Activated naive CD8-positive, alpha-beta T cell treated with anti-CD3 and anti-CD28 coated beads, Interleukin-2, amount 50 U/mL, for 16 hours (primary cell): ENCODE measurements around the gene ERBB2.
"Not testable (repeated sequence)": the region's sequence is repeated elsewhere in the genome, so short reads cannot be mapped to it uniquely, and the experiment has no call there.

Experiments
- DNase-seq: peaks from one replicate; pipeline ENCODE4 v3.0.0-alpha.2; 2020; ENCODE audit warnings: low read depth, low spot score

The ERBB2 gene

GRCh38 chr17:39678340-39679116 is 21.3 kb upstream of the ERBB2 start:
- DNase-seq, result no peak

- no peak for DNase-seq
Measured at GRCh38 chr17:39679521-39680192, 20.2 kb upstream of the ERBB2 start.

GRCh38 chr17:39683295-39683939 is 16.4 kb upstream of the ERBB2 start:
- DNase-seq, result no peak

GRCh38 chr17:39684369-39685192 is 15.3 kb upstream of the ERBB2 start:
- DNase-seq, result no peak

- DNase-seq, result no peak
Measured at GRCh38 chr17:39687101-39687545, 12.7 kb upstream of the ERBB2 start.

GRCh38 chr17:39687546-39688474 is 12.1 kb upstream of the ERBB2 start, which contains the start of gene PGAP3:
TSS of gene PGAP3 (minus strand) at chr17:39688057. CDS start at chr17:39688014, 43 bp downstream.
- DNase-seq, result peak; percentile 65

GRCh38 chr17:39688475-39688835 is 11.4 kb upstream of the ERBB2 start:
- no peak for DNase-seq

- DNase-seq, result no peak
Measured at GRCh38 chr17:39688945-39689344, 10.9 kb upstream of the ERBB2 start.

GRCh38 chr17:39694593-39694992 is 5.3 kb upstream of the ERBB2 start:
- DNase-seq, result no peak

GRCh38 chr17:39695089-39695474 is 4.8 kb upstream of the ERBB2 start:
- DNase-seq, result no peak

GRCh38 chr17:39696731-39697130 is 3.1 kb upstream of the ERBB2 start:
- DNase-seq, result no peak

- DNase-seq, result no peak
Measured at GRCh38 chr17:39697961-39698360, 1.9 kb upstream of the ERBB2 start.

- DNase-seq, result not testable (repeated sequence)
Measured at GRCh38 chr17:39699157-39699817, 577 bp upstream of the ERBB2 start.

- DNase-seq, result no peak
Measured at GRCh38 chr17:39700148-39700987, 504 bp downstream of the ERBB2 start.

- no peak for DNase-seq
Measured at GRCh38 chr17:39701012-39701783, 1.3 kb downstream of the ERBB2 start.

- no peak for DNase-seq
Measured at GRCh38 chr17:39701784-39702422, 2.0 kb downstream of the ERBB2 start.

GRCh38 chr17:39702901-39703893 is 3.3 kb downstream of the ERBB2 start:
- DNase-seq, result no peak
